Measurements from ENCODE around the gene IDI1. TPM values are rescaled to one million over a fixed set of nuclear protein-coding genes. Genes with fewer than 3 reads are reported as not detected.

The IDI1 gene
- total RNA-seq, 1 donor from 2014 or later: 60.9 TPM

- DNase-seq (ENCODE audit: low spot score) (no peak), ATAC-seq (no peak)
- intact Hi-C loops (cut with DNase I): no loop called here
These were observed 39.8 kb downstream of the IDI1 start for GRCh38 chr10:1009071-1009494.

GRCh38 chr10:1007583-1007982, 41.3 kb downstream of the IDI1 start:
- intact Hi-C loops (cut with DNase I): no loop called here
- DNase-seq (ENCODE audit: low spot score): no peak
- ATAC-seq: no peak

DNA sequence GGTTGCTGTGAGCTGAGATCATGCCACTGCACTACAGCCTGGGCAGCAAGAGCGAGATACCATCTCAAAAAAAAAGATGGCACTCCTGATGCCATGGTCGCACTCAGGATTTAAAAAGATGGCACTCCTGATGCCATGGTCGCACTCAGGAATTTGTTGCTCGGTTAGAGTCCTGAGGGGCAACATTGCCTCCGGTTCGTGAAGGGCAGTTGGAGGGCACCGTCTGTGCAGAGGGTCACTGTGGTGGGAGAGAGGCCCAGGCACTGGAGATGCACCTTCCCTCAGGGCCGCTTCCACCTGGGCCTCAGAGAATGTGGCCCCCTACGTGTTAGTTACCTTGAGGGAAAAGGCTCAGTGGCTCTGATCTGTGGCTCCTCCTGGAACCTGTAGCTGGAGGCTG, 42.3 kb downstream of the IDI1 start:
- no peak for DNase-seq (ENCODE audit: low spot score)
- ATAC-seq: no peak
- intact Hi-C loops (cut with DNase I): no loop called here

DNA sequence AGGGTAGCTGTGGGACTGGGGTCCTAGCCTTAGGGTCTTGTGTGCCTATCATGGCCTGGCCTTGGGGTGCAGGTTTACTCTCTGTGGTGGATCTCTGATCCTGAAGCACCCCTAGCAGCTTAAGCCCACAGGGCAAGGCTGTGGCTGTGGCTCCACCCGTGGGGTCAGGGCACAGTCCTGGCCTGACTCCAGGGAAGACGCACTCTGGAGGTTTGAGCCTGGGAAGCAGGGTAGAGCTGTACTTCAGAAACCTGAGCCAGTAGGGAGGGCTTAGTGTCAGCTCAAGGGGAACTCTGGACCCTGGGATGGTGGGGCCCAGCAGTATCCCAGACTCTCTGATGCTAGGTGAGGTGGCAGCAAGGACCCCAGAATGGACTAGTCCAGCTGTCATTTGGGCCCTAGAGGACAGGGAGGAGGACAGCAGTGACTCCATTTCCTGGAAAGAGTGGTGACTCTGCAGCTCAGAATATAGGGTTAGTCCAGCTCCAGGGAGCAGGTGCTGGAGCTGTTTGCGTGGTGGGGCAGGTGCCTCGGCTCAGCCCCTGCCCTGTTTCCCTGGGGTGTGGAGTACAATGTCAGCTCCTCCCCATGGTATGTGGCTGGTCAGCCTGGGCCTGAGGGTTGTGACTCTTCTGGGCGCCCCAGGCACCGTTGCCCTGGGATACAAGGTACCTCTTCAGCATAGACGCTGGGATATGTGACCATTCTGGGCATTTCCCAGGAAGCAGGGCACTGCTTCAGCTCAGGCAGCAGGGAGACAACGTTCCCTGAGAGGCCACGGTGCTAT, 44.8 kb downstream of the IDI1 start:
- DNase-seq (ENCODE audit: low spot score): no peak
- intact Hi-C loops (cut with DNase I): no loop called here
- ATAC-seq: no peak

- ATAC-seq (no peak), DNase-seq (ENCODE audit: low spot score) (no peak)
- intact Hi-C loops (cut with DNase I): no loop called here
These were observed 46.4 kb downstream of the IDI1 start for GRCh38 chr10:1002425-1003006.

- DNase-seq (ENCODE audit: low spot score) (no peak), ATAC-seq (no peak)
- intact Hi-C loops (cut with DNase I): no loop called here
These were observed 51.5 kb downstream of the IDI1 start for GRCh38 chr10:997266-998022.

- intact Hi-C loops (cut with DNase I): no loop called here
- ATAC-seq (no peak), DNase-seq (ENCODE audit: low spot score) (no peak)
These were observed 52.9 kb downstream of the IDI1 start for GRCh38 chr10:996031-996430.

GRCh38 chr10:995559-995926, 53.4 kb downstream of the IDI1 start:
- no peak for DNase-seq (ENCODE audit: low spot score)
- intact Hi-C loops (cut with DNase I): no loop called here
- no peak for ATAC-seq

DNA sequence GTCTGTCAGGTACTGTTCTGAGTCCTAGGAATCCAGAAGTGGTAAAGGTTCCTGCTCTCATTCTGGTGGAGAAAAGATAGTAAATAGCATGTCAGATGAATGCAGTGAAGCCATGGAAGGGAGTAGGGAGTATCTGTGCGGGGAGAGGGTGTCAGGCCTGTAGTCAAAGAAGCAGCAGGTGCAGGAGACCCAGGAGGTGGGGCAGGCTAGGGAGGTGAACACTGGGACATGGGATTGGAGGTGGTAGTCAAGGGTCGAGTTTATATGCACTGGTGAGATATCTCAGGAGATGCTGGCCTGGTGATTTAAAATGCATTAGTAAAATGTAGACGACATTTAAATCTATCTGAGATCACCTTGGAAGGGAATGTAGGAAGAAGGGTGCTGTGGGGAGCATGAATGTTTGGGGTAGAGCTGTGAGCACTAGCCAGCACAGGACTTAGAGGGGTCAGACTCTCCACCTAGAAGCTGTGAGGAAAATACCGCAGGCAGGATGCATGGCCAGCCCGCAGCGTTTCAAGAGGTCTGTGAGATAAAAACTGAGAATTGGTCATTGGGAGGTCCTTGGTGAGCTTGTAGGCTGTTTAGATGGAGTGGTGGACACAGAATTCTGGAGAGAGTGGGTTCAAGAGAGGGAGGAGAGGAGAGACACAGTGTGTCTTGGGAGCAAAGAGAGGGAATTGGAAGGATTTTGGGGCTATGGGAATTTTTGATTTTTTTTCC, 53.9 kb downstream of the IDI1 start:
- DNase-seq (ENCODE audit: low spot score) (no peak), ATAC-seq (no peak)
- intact Hi-C loops (cut with DNase I): no loop called here

- intact Hi-C loops (cut with DNase I): no loop called here
- ATAC-seq: peak; percentile 38
- DNase-seq (ENCODE audit: low spot score): no peak
These were observed 56.0 kb downstream of the IDI1 start for GRCh38 chr10:992871-993270.

DNA sequence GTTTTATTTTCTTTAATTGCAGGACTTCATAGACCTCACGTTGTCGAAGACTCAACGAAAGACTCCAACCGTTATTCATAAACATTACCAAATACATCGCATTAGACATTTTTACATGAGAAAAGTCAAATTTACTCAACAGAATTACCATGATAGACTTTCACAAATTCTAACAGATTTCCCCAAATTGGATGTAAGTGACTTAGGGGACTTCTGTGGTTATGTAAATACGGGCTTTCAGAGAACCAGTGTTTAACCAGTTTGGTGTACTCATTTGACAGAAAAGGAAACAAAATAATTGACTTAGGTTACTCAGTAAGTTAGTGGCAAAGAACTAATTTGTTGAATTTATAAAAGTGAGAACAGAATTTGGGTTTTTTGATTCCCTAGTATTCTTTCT, 56.5 kb downstream of the IDI1 start:
- DNase-seq (ENCODE audit: low spot score) (no peak), ATAC-seq (no peak)
- intact Hi-C loops (cut with DNase I): no loop called here

DNA sequence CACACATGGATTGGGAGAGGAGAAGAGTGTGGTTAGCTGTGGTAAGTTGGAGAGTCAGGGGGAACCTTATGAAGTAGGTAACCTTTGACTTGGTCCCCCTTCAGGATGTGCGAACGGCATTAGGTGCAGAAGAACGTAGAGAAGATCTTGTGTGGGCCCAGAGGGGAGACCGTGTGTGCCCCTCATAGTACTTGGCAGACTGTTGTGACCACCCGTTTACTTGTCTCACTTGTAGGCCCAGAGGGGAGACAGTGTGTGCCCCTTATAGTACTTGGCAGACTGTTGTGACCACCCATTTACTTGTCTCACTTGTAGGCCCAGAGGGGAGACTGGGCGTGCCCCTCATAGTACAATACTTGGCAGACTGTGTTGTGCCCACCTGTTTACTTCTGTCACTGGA, 58.1 kb downstream of the IDI1 start:
- ATAC-seq (no peak), DNase-seq (ENCODE audit: low spot score) (no peak)
- intact Hi-C loops (cut with DNase I): no loop called here

Other genes starting within 250 kb of the IDI1 start
- 85.4 TPM for gene LARP4B, start 117.4 kb downstream of the IDI1 start, total RNA-seq
- gene GTPBP4, start 60.7 kb downstream of the IDI1 start, total RNA-seq: 31.4 TPM
- not detected for gene IDI2, start 23.3 kb downstream of the IDI1 start, total RNA-seq
- gene WDR37, start 7.3 kb upstream of the IDI1 start, total RNA-seq: 20.5 TPM